PC-9 (cell line): ENCODE results near the gene MB21D2. TPM values are rescaled to one million over a fixed set of nuclear protein-coding genes. Genes with fewer than 3 reads are reported as not detected.

Experiments used
- BruUV-seq: library from RNA; stranded (reverse); fragments of 400-500 nt; replicated peaks from 2 replicates; lab custom pipeline; 2021; lab: Mats Ljungman, UMichigan
- CTCF ChIA-PET: fragments of 300-600 bp; sonication (Branson Sonifier 250); formaldehyde crosslinking; loops from one replicate; lab custom pipeline; 2022; ENCODE audit warnings: antibody characterized with exemption; lab: Charles Lee
- POLR2A ChIA-PET: fragments of 300-600 bp; sonication (Branson Sonifier 250); formaldehyde crosslinking; loops from one replicate; lab custom pipeline; 2022; ENCODE audit warnings: antibody characterized with exemption; ENCODE audit not compliant: unreplicated experiment; lab: Charles Lee
- DNase-seq, 2 experiments: peaks; one replicate each; pipeline versions ENCODE4 v3.0.0 to v3.0.0-alpha.2; 2015 to 2022; ENCODE audit warnings: mixed read lengths in 1 of 2
- H2AFZ ChIP-seq: fragments of 200-600 bp; sonication (generic); 2 replicates; pipeline ENCODE4 v1.8.1; 2017; ENCODE audit warnings: antibody characterized with exemption
- H3F3A ChIP-seq: fragments of 200-600 bp; sonication (generic); 2 replicates; pipeline ENCODE4 v1.8.1; 2017; ENCODE audit warnings: antibody characterized with exemption, mild to moderate bottlenecking, low read depth; ENCODE audit not compliant: insufficient read depth
- H3K27ac ChIP-seq: fragments of 200-600 bp; sonication (generic); 2 replicates; pipeline ENCODE4 v1.6.1; 2016; ENCODE audit warnings: mixed run types
- H3K27me3 ChIP-seq: fragments of 200-600 bp; sonication (generic); 2 replicates; pipeline ENCODE4 v1.6.1; 2016; ENCODE audit warnings: low read depth, mixed run types; ENCODE audit not compliant: insufficient read depth
- H3K36me3 ChIP-seq: fragments of 200-600 bp; sonication (generic); 2 replicates; pipeline ENCODE4 v1.6.1; 2016; ENCODE audit warnings: low read depth, mixed run types
- H3K4me1 ChIP-seq: fragments of 200-600 bp; sonication (generic); replicated peaks from 2 replicates; pipeline ENCODE4 v1.6.1; 2016; ENCODE audit warnings: mixed run types; ENCODE audit not compliant: insufficient read depth
- H3K4me2 ChIP-seq: fragments of 200-600 bp; sonication (generic); 2 replicates; pipeline ENCODE4 v1.6.1; 2017; ENCODE audit warnings: mixed run types
- H3K4me3 ChIP-seq: fragments of 200-600 bp; sonication (generic); 2 replicates; pipeline ENCODE4 v1.6.1; 2016; ENCODE audit warnings: mixed run types
- H3K79me2 ChIP-seq: fragments of 200-600 bp; sonication (generic); 2 replicates; pipeline ENCODE4 v1.6.1; 2017; ENCODE audit warnings: low read depth, mixed run types
- H3K9me2 ChIP-seq: fragments of 200-600 bp; sonication (generic); 2 replicates; pipeline ENCODE4 v1.8.1; 2017; ENCODE audit warnings: mild to moderate bottlenecking; ENCODE audit not compliant: insufficient read depth
- H3K9me3 ChIP-seq: fragments of 200-600 bp; sonication (generic); 2 replicates; pipeline ENCODE4 v1.8.1; 2016; ENCODE audit warnings: low read depth; ENCODE audit not compliant: insufficient read depth
- H4K20me1 ChIP-seq: fragments of 200-600 bp; sonication (generic); 2 replicates; pipeline ENCODE4 v1.8.1; 2017; ENCODE audit not compliant: insufficient read depth
- EZH2 ChIP-seq: fragments of 200-600 bp; sonication (generic); IDR thresholded peaks from 2 replicates; pipeline ENCODE4 v1.8.0; 2017; ENCODE audit warnings: antibody characterized with exemption, low read depth
- intact Hi-C: fragments of 100-400 bp; cut with micrococcal nuclease; formaldehyde crosslinking; loops from one replicate; pipeline ENCODE4 v1.10.0; 2022; ENCODE audit not compliant: unreplicated experiment
- total RNA-seq: library from RNA; stranded (reverse); gene quantifications from 2 replicates; pipeline ENCODE4 v1.2.3, GENCODE V29; 2021
- TF ChIP-seq, protein P1 (sequence below): fragments of 200-600 bp; sonication (generic); conservative IDR thresholded peaks from 2 replicates; pipeline ENCODE4 v1.6.1; 2017; ENCODE audit warnings: mixed run types, antibody characterized with exemption, mild to moderate bottlenecking, moderate library complexity

The MB21D2 gene
- total RNA-seq, 1 experiment from 2014 or later: 5.1 TPM

GRCh38 chr3:192827863-192828594, 89.6 kb downstream of the MB21D2 start:
- Histone ChIP-seq H3K9me3 (no peaks in the 10 kb centered on the region), H3K4me1 (no peaks in the 10 kb centered on the region; the same call in 1 of the 2 replicates), H3K36me3 (no peaks in the 10 kb centered on the region), H3K4me3 (no peak overlapping the region), H3K9me2 (no peaks in the 10 kb centered on the region), H4K20me1 (0 out of 2 replicates have a peak, but pooled peaks cover 5% of the 10 kb centered on the region), H2AFZ (no peak overlapping the region), H3F3A (0 out of 2 replicates have a peak, but pooled peaks cover 5% of the 10 kb centered on the region), H3K4me2 (no peak overlapping the region), H3K27ac (no peak overlapping the region), H3K79me2 (no peaks in the 10 kb centered on the region; the same call in 1 of the 2 replicates), H3K27me3 (no peaks in the 10 kb centered on the region)
- POLR2A ChIA-PET: no interaction called here
- intact Hi-C loops: no loop called here
- TF ChIP-seq, protein P1, sequence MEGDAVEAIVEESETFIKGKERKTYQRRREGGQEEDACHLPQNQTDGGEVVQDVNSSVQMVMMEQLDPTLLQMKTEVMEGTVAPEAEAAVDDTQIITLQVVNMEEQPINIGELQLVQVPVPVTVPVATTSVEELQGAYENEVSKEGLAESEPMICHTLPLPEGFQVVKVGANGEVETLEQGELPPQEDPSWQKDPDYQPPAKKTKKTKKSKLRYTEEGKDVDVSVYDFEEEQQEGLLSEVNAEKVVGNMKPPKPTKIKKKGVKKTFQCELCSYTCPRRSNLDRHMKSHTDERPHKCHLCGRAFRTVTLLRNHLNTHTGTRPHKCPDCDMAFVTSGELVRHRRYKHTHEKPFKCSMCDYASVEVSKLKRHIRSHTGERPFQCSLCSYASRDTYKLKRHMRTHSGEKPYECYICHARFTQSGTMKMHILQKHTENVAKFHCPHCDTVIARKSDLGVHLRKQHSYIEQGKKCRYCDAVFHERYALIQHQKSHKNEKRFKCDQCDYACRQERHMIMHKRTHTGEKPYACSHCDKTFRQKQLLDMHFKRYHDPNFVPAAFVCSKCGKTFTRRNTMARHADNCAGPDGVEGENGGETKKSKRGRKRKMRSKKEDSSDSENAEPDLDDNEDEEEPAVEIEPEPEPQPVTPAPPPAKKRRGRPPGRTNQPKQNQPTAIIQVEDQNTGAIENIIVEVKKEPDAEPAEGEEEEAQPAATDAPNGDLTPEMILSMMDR: no peak
- no peak for TF ChIP-seq EZH2
- CTCF ChIA-PET: no interaction called here
- no peak for DNase-seq
- BruUV-seq: no TSS peak

GRCh38 chr3:192827208-192827607, 90.4 kb downstream of the MB21D2 start:
- TF ChIP-seq, protein P1: no peak
- no peak for TF ChIP-seq EZH2
- DNase-seq: no peak
- no peaks in the 10 kb centered on the region; the same call in 1 of the 2 replicates for H3K79me2 ChIP-seq
- H3K27me3 ChIP-seq: no peaks in the 10 kb centered on the region
- ChIA-PET CTCF (interaction anchor here (0.7 kb wide), 1 partner anchor 48 kb away, joined by 4 read pairs; no protein-coding TSS in a partner anchor), POLR2A (no interaction called here)
- H3K4me2 ChIP-seq: no peak overlapping the region
- no TSS peak for BruUV-seq
- H4K20me1 ChIP-seq: 0 out of 2 replicates have a peak, but pooled peaks cover 5% of the 10 kb centered on the region
- 0 out of 2 replicates have a peak, but pooled peaks cover 5% of the 10 kb centered on the region for H3F3A ChIP-seq
- no peaks in the 10 kb centered on the region for H3K9me2 ChIP-seq
- H2AFZ ChIP-seq: no peak overlapping the region
- intact Hi-C loops: no loop called here
- H3K4me1 ChIP-seq: no peaks in the 10 kb centered on the region; the same call in 1 of the 2 replicates
- H3K27ac ChIP-seq: no peak overlapping the region
- H3K9me3 ChIP-seq: no peaks in the 10 kb centered on the region
- no peaks in the 10 kb centered on the region for H3K36me3 ChIP-seq
- no peak overlapping the region for H3K4me3 ChIP-seq

DNA sequence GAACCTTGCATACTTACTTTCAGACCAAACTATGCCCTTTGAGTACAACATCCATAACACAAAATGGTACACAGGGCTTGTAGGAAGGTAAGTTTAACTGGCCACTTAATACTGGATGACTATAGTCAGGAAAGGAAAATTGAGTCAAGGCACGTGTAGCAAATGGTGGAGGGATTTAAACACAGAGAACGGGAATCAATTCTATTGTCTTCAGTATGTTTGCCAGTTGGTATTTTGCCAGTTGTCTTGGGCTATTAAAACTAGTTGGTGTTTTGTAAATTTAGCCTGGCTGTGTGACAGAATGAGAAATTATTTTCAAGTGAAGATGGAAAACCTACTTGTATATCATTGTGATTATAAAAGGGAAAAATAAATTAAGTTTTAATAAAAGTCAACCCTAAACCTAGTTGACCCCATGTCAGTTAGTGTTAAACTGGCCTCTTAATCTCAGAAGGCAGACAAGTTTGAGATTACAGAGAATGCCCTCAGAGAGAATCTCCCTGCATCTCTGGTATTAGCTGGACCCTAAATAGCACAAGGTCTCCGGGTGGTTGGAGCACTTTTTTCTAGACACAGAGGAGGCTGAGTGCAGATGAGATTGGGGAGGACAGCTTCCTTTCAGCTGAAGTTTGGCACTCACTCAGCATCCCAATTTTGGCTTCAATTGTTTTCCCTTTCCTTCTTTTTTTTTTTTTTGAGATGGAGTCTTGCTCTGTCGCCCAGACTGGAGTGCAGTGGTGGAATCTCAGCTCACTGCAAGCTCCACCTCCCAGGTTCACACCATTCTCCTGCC, 91.2 kb downstream of the MB21D2 start:
- Histone ChIP-seq H4K20me1 (peaks cover 5% of the 10 kb centered on the region; the same call in 1 of the 2 replicates), H3K79me2 (no peaks in the 10 kb centered on the region; the same call in 1 of the 2 replicates), H3K9me3 (no peaks in the 10 kb centered on the region), H3K36me3 (no peaks in the 10 kb centered on the region), H3K4me3 (no peak overlapping the region), H3F3A (no peaks in the 10 kb centered on the region), H3K4me1 (no peaks in the 10 kb centered on the region; the same call in 1 of the 2 replicates), H3K27me3 (no peaks in the 10 kb centered on the region), H3K9me2 (no peaks in the 10 kb centered on the region), H3K4me2 (no peak overlapping the region), H3K27ac (no peak overlapping the region), H2AFZ (no peak overlapping the region)
- ChIA-PET POLR2A (no interaction called here), CTCF (interaction anchor here (0.7 kb wide), 1 partner anchor 47 kb away, joined by 4 read pairs; no protein-coding TSS in a partner anchor)
- BruUV-seq: no TSS peak
- DNase-seq: no peak
- TF ChIP-seq, protein P1: no peak
- TF ChIP-seq EZH2: no peak
- intact Hi-C loops: no loop called here
